Measurements from ENCODE around the gene GFM1.
"Not testable (repeated sequence)": the region's sequence is repeated elsewhere in the genome, so short reads cannot be mapped to it uniquely, and the experiment has no call there.

The GFM1 gene

GRCh38 chr3:158678687-158679086 is 34.4 kb downstream of the GFM1 start:
- no peak for DNase-seq

- DNase-seq = no peak
These were observed 35.2 kb downstream of the GFM1 start for GRCh38 chr3:158679547-158680000.

DNA sequence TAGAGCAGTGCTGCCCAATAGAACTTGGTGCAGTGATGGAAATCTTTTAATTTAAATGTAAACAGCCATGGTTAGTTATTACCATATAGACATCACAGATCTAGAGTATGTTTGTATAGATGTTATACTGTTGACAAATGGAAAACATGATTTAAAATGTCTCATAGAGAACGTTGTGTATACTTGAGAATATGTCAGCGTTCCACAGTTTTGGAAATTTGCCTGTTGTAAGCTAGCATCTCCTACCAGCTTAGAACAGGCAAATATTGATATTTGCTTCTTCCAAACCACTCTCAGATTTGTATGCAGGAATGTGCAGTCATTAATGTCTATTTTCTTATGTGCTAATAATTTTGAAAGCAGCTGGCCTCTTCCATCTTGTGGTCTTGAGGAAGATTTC is 36.5 kb downstream of the GFM1 start:
- DNase-seq = no peak

- no peak for DNase-seq
These were observed 39.1 kb downstream of the GFM1 start for GRCh38 chr3:158683230-158683962.

GRCh38 chr3:158685159-158685558 is 40.8 kb downstream of the GFM1 start:
- no peak for DNase-seq

DNA sequence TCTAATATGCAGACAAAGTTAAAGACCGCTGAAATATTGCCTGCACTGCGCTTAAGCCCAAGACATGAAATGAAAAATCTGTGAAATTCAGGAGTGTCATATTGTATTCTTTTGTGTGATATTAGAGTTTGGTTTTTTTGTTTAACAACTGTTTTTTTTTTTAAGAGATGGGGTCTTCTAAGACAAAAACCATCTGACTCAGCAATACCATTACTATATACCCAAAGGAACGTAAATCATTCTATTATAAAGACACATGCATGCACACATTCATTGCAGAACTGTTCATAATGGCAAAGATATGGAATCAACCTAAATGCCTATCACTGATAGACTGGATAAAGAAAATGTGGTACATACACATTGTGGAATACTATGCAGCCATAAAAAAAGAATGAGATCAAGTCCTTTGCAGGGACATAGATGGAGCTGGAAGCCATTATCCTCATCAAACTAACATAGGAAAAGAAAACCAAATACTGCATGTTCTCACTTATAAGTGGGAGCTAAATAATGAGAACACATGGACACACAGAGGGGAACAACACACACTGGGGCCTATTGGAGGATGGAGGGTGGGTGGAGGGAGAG is 49.6 kb downstream of the GFM1 start:
- not testable (repeated sequence) for DNase-seq

GRCh38 chr3:158696618-158697017 is 52.3 kb downstream of the GFM1 start:
- DNase-seq = no peak

GRCh38 chr3:158700559-158700958 is 56.2 kb downstream of the GFM1 start:
- DNase-seq = no peak

DNA sequence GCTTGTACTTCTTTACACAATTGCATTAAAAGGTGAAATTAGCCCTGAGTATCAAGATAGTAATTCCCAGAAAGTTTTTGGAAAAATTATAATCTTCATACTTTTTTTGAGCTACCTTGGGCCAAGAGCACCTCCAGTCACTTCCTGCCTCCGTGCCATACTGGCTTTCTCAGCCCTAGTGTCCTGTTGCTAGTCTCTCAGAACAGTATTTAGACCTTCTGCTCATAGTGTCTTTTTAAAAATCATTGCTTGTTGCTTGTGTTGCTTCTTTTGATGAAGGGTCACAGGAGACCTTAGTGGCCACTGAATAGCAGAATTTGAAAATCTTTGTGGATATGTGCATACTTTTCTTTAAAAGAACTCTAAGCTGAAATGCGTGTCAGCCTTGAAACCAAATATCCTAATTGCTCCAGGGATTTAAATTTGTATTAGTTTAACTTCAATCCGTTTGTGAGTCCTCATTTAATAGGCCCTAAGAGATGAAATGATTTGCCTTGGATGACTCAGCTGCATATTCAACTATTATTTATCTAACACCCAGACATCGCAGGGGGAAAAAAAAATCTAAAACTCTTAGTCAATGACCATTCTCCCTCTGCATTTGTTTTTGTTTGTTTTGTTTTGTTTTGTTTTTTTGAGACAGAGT is 57.2 kb downstream of the GFM1 start:
- DNase-seq = no peak

DNA sequence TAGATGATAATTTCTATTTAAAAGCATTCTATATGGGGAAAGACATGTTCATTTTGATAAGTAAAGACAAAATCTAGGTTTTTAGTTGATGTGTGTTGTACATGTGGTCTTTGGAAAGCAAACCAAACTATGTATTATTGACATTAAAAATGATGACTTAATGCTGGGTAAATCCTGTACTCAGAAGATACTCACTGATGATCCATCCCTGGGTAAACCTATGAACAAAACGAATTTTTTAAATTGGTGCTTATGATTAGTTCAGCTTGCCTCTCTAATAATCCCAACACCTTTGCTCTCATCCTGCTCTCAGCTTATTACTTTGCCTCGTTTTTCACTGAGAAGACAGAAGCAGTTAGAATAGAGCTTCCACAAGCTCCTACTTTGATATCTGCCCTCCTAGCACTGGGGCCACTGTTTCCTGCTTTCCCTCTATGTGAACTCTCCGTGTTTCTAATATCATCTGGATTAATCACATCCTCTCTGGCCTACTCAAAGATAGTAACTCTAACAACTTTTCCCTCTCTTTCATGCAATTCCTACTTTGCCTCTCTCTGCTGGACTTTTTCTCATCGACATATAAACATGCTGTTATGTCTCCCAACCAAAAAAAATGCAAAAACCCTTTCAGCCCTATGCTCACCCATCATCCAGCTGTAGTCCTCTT is 58.6 kb downstream of the GFM1 start:
- DNase-seq = no peak

DNA sequence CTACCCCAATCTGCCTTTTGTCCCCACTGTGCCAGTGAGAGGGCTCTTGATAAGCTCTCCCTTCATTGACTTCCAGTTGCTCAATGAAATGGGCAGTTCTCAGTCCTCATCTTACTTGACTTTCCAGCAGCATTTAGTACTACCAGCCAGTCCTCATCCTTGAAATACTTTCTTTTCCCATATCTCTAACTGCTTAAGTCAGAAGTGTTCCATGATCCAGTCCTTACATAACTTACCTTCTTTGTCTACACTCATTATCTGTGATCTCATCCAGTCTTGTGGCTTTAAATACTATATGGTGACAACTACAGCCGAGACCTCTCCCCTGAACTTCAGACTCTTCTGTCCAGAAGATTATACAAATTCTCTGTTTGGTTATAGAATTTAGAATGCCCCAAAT is 59.2 kb downstream of the GFM1 start:
- DNase-seq = no peak

- DNase-seq = no peak
These were observed 65.3 kb downstream of the GFM1 start for GRCh38 chr3:158709666-158710083.

DNA sequence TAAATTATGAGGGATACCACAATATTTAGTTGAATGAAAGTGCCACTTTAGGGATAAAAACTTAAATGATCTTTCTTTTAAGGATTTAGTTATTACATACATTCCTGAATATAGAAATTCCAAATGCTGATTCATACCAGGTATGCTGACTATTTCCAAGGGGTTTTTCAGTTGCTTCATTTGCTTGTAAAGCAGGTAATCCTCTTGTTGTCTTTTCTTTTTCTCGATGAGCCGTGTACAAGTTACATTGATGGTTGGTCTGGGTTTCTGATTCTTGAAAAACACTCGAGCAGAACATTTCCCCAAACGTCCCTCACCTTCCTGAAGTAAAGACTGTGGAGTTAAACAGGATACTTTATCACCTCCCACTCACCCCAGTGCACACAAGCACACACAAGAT is 66.3 kb downstream of the GFM1 start:
- DNase-seq = no peak

GRCh38 chr3:158711886-158712285 is 67.6 kb downstream of the GFM1 start:
- no peak for DNase-seq

GRCh38 chr3:158712443-158712842 is 68.1 kb downstream of the GFM1 start:
- DNase-seq = no peak

GRCh38 chr3:158713094-158713499 is 68.8 kb downstream of the GFM1 start:
- DNase-seq = no peak

DNA sequence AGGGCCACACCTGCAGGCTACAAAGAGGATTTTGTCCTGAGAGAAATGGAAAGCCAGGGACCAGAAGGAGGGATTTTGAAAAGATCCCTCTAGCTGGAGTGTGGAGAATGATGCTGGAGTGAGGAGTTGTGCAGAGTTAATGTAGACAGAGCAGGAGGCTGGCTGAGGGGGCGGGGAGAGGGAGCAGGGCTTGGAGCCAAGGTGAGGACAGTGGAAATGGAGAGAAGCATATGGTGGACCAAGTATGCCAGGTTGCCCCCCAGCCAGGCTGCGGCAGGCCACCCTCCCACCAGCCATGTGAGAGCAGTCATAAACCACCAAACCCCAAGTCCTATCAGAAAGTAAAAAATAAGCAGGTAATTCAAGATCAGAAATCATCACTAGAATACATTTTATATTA is 73.2 kb downstream of the GFM1 start:
- DNase-seq = no peak

DNA sequence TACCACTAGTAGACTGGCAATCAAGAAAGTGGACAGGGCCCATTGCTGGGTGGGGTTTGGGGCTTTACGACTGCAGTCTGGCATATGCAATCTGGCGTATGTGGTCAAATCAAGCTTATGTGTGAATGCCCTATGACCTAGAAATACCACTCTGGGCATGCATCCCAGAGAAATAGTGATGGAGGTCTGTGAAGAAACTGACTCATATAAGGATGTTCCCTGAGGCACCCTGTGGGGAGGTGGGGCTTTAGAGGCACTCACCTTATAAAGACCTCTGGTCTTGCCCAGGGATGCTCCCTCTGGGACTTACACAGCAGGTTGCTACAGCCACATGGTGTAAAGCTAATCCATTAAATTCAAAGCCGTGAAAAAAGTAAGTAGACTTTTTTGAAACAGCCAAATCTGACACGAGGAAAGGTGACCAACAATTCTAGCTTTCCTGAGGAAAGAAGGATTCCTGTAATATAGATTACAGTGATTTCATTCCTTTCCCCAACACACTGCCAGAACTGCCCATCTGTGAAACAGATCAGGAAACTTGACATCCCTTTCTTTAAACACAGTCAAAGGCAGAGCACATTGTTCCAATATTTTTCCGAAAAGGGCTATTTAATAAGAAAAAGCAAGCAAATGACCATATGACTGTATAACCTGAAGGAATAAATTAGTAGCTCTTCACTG is 74.3 kb downstream of the GFM1 start:
- no peak for DNase-seq

GRCh38 chr3:158722108-158722507 is 77.8 kb downstream of the GFM1 start:
- no peak for DNase-seq

- no peak for DNase-seq
These were observed 79.7 kb downstream of the GFM1 start for GRCh38 chr3:158723991-158724390.

GRCh38 chr3:158725348-158726011 is 81.2 kb downstream of the GFM1 start:
- no peak for DNase-seq
